Progenitor cell of endocrine pancreas (in vitro differentiated cells): ENCODE measurements around the gene CLEC18B. TPM values are rescaled to one million over a fixed set of nuclear protein-coding genes. Genes with fewer than 3 reads are reported as not detected.
"Not testable (repeated sequence)": the region's sequence is repeated elsewhere in the genome, so short reads cannot be mapped to it uniquely, and the experiment has no call there.

Experiments
- DNase-seq: peaks from one replicate; pipeline ENCODE4 v3.0.0; 2021; ENCODE audit warnings: low spot score; ENCODE audit not compliant: unreplicated experiment
- H3K27ac Mint-ChIP-seq: 2 replicates; pipeline ENCODE4 v1.8.0; 2021; ENCODE audit warnings: mild to moderate bottlenecking, moderate library complexity, mixed read lengths
- H3K27me3 Mint-ChIP-seq: 2 replicates; pipeline ENCODE4 v1.8.0; 2021; ENCODE audit warnings: mixed read lengths
- H3K36me3 Mint-ChIP-seq: 2 replicates; pipeline ENCODE4 v1.8.0; 2022; ENCODE audit warnings: mixed read lengths; ENCODE audit not compliant: insufficient read depth
- H3K4me1 Mint-ChIP-seq: 2 replicates; pipeline ENCODE4 v1.8.0; 2021; ENCODE audit warnings: low read depth, mixed read lengths
- H3K4me3 Mint-ChIP-seq: 2 replicates; pipeline ENCODE4 v1.8.0; 2021; ENCODE audit warnings: low read depth, mild to moderate bottlenecking, moderate library complexity, mixed read lengths
- H3K9me3 Mint-ChIP-seq: 2 replicates; pipeline ENCODE4 v1.8.0; 2021; ENCODE audit warnings: low read depth, mixed read lengths
- CTCF ChIP-seq: fragments of 200-600 bp; sonication (generic); IDR thresholded peaks from one replicate; pipeline ENCODE4 v1.5.0; 2021; ENCODE audit warnings: antibody characterized with exemption, mild to moderate bottlenecking; ENCODE audit not compliant: unreplicated experiment
- total RNA-seq: library from RNA; stranded (reverse); gene quantifications from 2 replicates; pipeline ENCODE4 v1.2.1, GENCODE V29; 2021

The CLEC18B gene
- total RNA-seq, 1 donor from 2014 or later = 3.0 TPM

DNA sequence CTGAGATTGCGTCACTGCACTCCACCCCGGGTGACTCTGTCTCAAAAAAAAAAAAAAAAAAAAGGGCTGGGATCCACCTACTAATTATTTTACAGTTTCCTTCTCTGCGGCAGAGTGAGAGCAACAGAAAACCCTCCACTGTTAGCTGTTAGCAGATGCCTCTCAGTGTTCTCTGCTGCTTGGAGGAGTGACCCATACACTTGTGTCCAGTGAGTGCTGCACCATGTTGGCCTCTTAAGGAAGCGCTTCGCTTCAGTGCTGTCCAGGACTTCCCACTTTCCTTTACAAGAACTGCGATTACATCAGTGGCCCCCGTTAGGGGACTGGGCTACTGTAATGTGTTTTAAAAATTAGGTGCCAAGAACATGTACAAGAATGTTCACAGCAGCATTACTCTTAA, 18.4 kb upstream of the CLEC18B start:
- DNase-seq = no peak
- Mint-ChIP-seq H3K9me3 (no peaks in the 10 kb centered on the region), H3K4me1 (no peaks in the 10 kb centered on the region), H3K36me3 (peaks cover 16% of the 10 kb centered on the region), H3K4me3 (no peak overlapping the region), H3K27me3 (no peaks in the 10 kb centered on the region), H3K27ac (no peak overlapping the region)
- TF ChIP-seq CTCF = no peak

DNA sequence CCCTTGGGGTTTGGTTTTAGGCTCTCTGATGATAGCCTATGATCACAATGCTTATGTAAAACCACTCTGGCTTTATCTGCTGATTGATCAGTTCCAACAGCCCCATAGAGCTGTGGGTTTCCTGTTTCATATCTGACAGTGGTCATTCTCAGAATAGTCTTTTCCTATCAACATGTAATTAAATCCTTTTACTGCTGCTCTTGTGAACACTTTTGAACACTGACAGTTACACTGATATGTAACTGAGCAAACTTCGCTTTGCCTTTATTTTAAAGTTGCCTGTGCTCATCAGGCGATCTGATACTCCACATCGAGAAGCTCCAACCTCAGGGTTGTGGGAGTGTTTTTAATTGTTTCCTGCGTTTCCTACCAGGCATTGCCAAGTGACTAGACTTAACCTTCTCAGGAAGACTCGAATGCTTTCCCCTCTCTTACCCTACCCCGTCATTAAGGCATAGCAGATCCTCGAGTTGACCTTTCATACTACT, 17.3 kb upstream of the CLEC18B start:
- Mint-ChIP-seq H3K36me3 (peaks cover 16% of the 10 kb centered on the region), H3K27ac (no peak overlapping the region), H3K4me1 (no peaks in the 10 kb centered on the region), H3K27me3 (no peaks in the 10 kb centered on the region), H3K4me3 (no peak overlapping the region), H3K9me3 (no peaks in the 10 kb centered on the region)
- no peak for TF ChIP-seq CTCF
- no peak for DNase-seq

DNA sequence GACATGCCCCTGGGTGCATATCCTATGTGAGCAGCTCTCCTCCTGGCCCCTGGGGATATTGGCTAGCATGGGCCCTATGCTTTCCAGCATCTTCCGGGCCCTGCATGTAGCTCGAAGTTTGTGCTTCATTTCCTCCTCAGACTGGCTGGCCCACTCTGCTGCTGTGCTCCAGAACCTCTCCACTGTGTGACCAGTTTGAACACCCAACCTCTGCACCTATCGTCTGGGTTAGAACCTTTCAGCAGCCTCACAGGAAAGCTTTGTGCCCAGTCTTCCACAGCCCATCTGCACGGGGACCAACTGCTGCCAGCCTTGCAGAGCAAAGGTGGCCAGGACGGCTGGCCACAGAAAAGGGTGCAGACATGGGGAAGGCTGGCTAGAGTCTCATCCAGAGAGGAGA, 10.2 kb upstream of the CLEC18B start:
- H3K27me3 Mint-ChIP-seq = no peaks in the 10 kb centered on the region
- no peaks in the 10 kb centered on the region for H3K9me3 Mint-ChIP-seq
- DNase-seq = no peak
- TF ChIP-seq CTCF = no peak
- H3K36me3 Mint-ChIP-seq = peaks cover 3% of the 10 kb centered on the region
- no peaks in the 10 kb centered on the region for H3K4me1 Mint-ChIP-seq
- H3K4me3 Mint-ChIP-seq = no peak overlapping the region
- no peak overlapping the region for H3K27ac Mint-ChIP-seq

GRCh38 chr16:74430036-74430712, 8.9 kb upstream of the CLEC18B start:
- not testable (repeated sequence) for H3K36me3 Mint-ChIP-seq, H3K9me3 Mint-ChIP-seq, H3K27me3 Mint-ChIP-seq, H3K4me3 Mint-ChIP-seq, H3K27ac Mint-ChIP-seq, H3K4me1 Mint-ChIP-seq
- peak; percentile 21 for DNase-seq
- TF ChIP-seq CTCF = peak; percentile 84

GRCh38 chr16:74428493-74428892, 7.2 kb upstream of the CLEC18B start:
- H3K36me3 Mint-ChIP-seq, H3K4me1 Mint-ChIP-seq, H3K9me3 Mint-ChIP-seq, H3K4me3 Mint-ChIP-seq, H3K27ac Mint-ChIP-seq, H3K27me3 Mint-ChIP-seq, DNase-seq: not testable (repeated sequence)

- not testable (repeated sequence) for DNase-seq, H3K27ac Mint-ChIP-seq, H3K9me3 Mint-ChIP-seq, H3K36me3 Mint-ChIP-seq, H3K4me3 Mint-ChIP-seq, H3K4me1 Mint-ChIP-seq, H3K27me3 Mint-ChIP-seq
These were observed 4.5 kb upstream of the CLEC18B start for GRCh38 chr16:74425751-74426150.

- DNase-seq, H3K4me1 Mint-ChIP-seq, H3K9me3 Mint-ChIP-seq, H3K36me3 Mint-ChIP-seq, H3K4me3 Mint-ChIP-seq, H3K27ac Mint-ChIP-seq, H3K27me3 Mint-ChIP-seq: not testable (repeated sequence)
These were observed 2.4 kb upstream of the CLEC18B start for GRCh38 chr16:74423721-74424120.

DNA sequence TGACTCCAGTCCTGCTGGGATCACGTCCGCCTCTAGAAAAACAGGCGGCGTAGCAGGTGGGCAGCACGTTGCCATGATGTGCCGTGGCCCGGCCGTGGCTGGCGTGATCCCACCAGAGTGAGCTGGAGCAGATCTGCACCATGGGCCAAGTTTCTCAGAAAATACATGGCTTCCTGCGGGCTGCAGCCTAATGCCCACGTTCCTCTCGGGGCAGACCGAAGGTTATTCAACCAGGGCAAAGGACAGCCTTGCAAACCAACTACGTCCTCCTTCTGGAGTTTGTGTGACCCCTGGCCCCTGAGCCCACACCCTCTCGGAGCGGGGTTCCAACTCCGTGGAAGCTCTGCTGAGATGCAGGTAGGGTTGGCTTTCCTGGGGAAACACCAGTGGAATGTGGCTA, 808 bp upstream of the CLEC18B start:
- not testable (repeated sequence) for H3K27me3 Mint-ChIP-seq, H3K27ac Mint-ChIP-seq, DNase-seq, H3K9me3 Mint-ChIP-seq, H3K36me3 Mint-ChIP-seq, H3K4me3 Mint-ChIP-seq, H3K4me1 Mint-ChIP-seq

- not testable (repeated sequence) for DNase-seq, H3K4me3 Mint-ChIP-seq, H3K36me3 Mint-ChIP-seq, H3K27me3 Mint-ChIP-seq, H3K4me1 Mint-ChIP-seq, H3K27ac Mint-ChIP-seq, H3K9me3 Mint-ChIP-seq
These were observed 156 bp upstream of the CLEC18B start for GRCh38 chr16:74421482-74421785.

- H3K9me3 Mint-ChIP-seq, H3K27me3 Mint-ChIP-seq, H3K4me3 Mint-ChIP-seq, H3K4me1 Mint-ChIP-seq, H3K36me3 Mint-ChIP-seq, H3K27ac Mint-ChIP-seq, DNase-seq: not testable (repeated sequence)
These were observed 1.5 kb downstream of the CLEC18B start for GRCh38 chr16:74419811-74420210.
